HEK293 (cell line): ENCODE data around the gene AHRR.
"Not testable (repeated sequence)": the region's sequence is repeated elsewhere in the genome, so short reads cannot be mapped to it uniquely, and the experiment has no call there.

Experiments
- CTCF ChIA-PET: fragments of 350-600 bp; formaldehyde crosslinking; extraction: SDS; loops from one replicate; lab custom pipeline; 2021; ENCODE audit warnings: antibody characterized with exemption; lab: Yijun Ruan, JAX
- POLR2A ChIA-PET: fragments of 300-600 bp; formaldehyde crosslinking; extraction: SDS; loops from one replicate; lab custom pipeline; 2020; ENCODE audit warnings: antibody characterized with exemption, inconsistent platforms; lab: Yijun Ruan, JAX
- H3K27ac ChIP-seq: fragments of 200-500 bp; sonication (Bioruptor generic); 2 replicates; pipeline ENCODE4 v1.5.1; 2014; ENCODE audit warnings: low read depth, low read length, control low read depth, inconsistent platforms; ENCODE audit errors: extremely low read depth
- H3K36me3 ChIP-seq, 2 experiments: fragments of 200-500 bp in 1 of 2; sonication (Bioruptor generic) in 1 of 2; 1 replicate in 1 of 2; 2 replicates in 1 of 2; pipeline ENCODE4 v1.5.1; 2014 to 2017; ENCODE audit warnings: inconsistent platforms in 2 of 2, low read length in 2 of 2; ENCODE audit not compliant: control insufficient read depth in 2 of 2, insufficient read depth in 1 of 2
- H3K4me1 ChIP-seq: fragments of 200-500 bp; sonication (Bioruptor generic); 2 replicates; pipeline ENCODE4 v1.5.1; 2014; ENCODE audit warnings: mild to moderate bottlenecking, low read length, inconsistent platforms; ENCODE audit not compliant: control insufficient read depth, insufficient read depth
- H3K4me3 ChIP-seq: 2 replicates; pipeline ENCODE4 v1.5.1; 2011; ENCODE audit warnings: low read depth, mild to moderate bottlenecking, control low read depth, low read length, moderate library complexity
- H3K9me3 ChIP-seq: fragments of 200-500 bp; sonication (Bioruptor generic); 2 replicates; pipeline ENCODE4 v1.5.1; 2014; ENCODE audit warnings: low read depth, low read length, inconsistent platforms; ENCODE audit not compliant: control insufficient read depth, insufficient read depth
- BCL11A ChIP-seq: fragments of 450-650 bp; formaldehyde crosslinking; IDR thresholded peaks from 2 replicates; pipeline ENCODE4 v1.5.1; 2016; ENCODE audit warnings: low read depth, missing biosample characterization, missing genetic modification characterization
- GLI2 ChIP-seq: fragments of 450-650 bp; formaldehyde crosslinking; IDR thresholded peaks from 2 replicates; pipeline ENCODE4; 2017; ENCODE audit warnings: missing biosample characterization, missing genetic modification characterization, low read depth, borderline replicate concordance
- GLIS2 ChIP-seq: fragments of 450-650 bp; formaldehyde crosslinking; IDR thresholded peaks from 2 replicates; pipeline ENCODE4 v1.5.1; 2016; ENCODE audit warnings: missing biosample characterization, missing genetic modification characterization
- PRDM1 ChIP-seq: fragments of 450-650 bp; formaldehyde crosslinking; IDR thresholded peaks from 2 replicates; pipeline ENCODE4; 2016; ENCODE audit warnings: missing biosample characterization, missing genetic modification characterization
- SCRT1 ChIP-seq: fragments of 450-650 bp; formaldehyde crosslinking; IDR thresholded peaks from 2 replicates; pipeline ENCODE4 v1.5.1; 2016; ENCODE audit warnings: missing biosample characterization, missing genetic modification characterization, borderline replicate concordance
- SCRT2 ChIP-seq: fragments of 450-650 bp; formaldehyde crosslinking; IDR thresholded peaks from 2 replicates; pipeline ENCODE4 v1.5.1; 2016; ENCODE audit warnings: missing biosample characterization, missing genetic modification characterization
- SP3 ChIP-seq: fragments of 450-650 bp; formaldehyde crosslinking; IDR thresholded peaks from 2 replicates; pipeline ENCODE4 v1.5.1; 2016; ENCODE audit warnings: missing biosample characterization, missing genetic modification characterization
- WT1 ChIP-seq: fragments of 450-650 bp; formaldehyde crosslinking; IDR thresholded peaks from 2 replicates; pipeline ENCODE4 v1.5.1; 2016; ENCODE audit warnings: missing biosample characterization, missing genetic modification characterization
- YY2 ChIP-seq: fragments of 450-650 bp; formaldehyde crosslinking; IDR thresholded peaks from 2 replicates; pipeline ENCODE4 v1.5.1; 2016; ENCODE audit warnings: missing biosample characterization, missing genetic modification characterization
- ZIC2 ChIP-seq: fragments of 450-650 bp; formaldehyde crosslinking; IDR thresholded peaks from 2 replicates; pipeline ENCODE4 v1.5.1; 2016; ENCODE audit warnings: missing biosample characterization, missing genetic modification characterization
- ZNF112 ChIP-seq: fragments of 450-650 bp; formaldehyde crosslinking; IDR thresholded peaks from 2 replicates; pipeline ENCODE4 v1.5.0; 2017; ENCODE audit warnings: missing biosample characterization, missing genetic modification characterization
- ZNF18 ChIP-seq: fragments of 450-650 bp; formaldehyde crosslinking; IDR thresholded peaks from 2 replicates; pipeline ENCODE4 v1.5.1; 2016; ENCODE audit warnings: missing biosample characterization, missing genetic modification characterization
- ZNF239 ChIP-seq: fragments of 450-650 bp; formaldehyde crosslinking; IDR thresholded peaks from 2 replicates; pipeline ENCODE4 v1.5.1; 2016; ENCODE audit warnings: missing biosample characterization, missing genetic modification characterization
- ZNF518A ChIP-seq: fragments of 450-650 bp; formaldehyde crosslinking; conservative IDR thresholded peaks from 2 replicates; pipeline ENCODE4 v1.5.1; 2016; ENCODE audit warnings: low read depth, missing biosample characterization, missing genetic modification characterization
- ZNF558 ChIP-seq: fragments of 450-650 bp; formaldehyde crosslinking; IDR thresholded peaks from 2 replicates; pipeline ENCODE4 v1.5.1; 2016; ENCODE audit warnings: missing biosample characterization, missing genetic modification characterization
- ZNF747 ChIP-seq: fragments of 450-650 bp; formaldehyde crosslinking; IDR thresholded peaks from 2 replicates; pipeline ENCODE4 v1.5.1; 2016; ENCODE audit warnings: missing biosample characterization, missing genetic modification characterization
- ZNF792 ChIP-seq: fragments of 450-650 bp; formaldehyde crosslinking; IDR thresholded peaks from 2 replicates; pipeline ENCODE4 v1.5.1; 2016; ENCODE audit warnings: missing biosample characterization, missing genetic modification characterization
- ZSCAN5A ChIP-seq: fragments of 450-650 bp; formaldehyde crosslinking; IDR thresholded peaks from 2 replicates; pipeline ENCODE4 v1.5.1; 2016; ENCODE audit warnings: missing biosample characterization, missing genetic modification characterization

The AHRR gene

GRCh38 chr5:307306-307705 is 14.2 kb upstream of the AHRR start (continued):
- no peak for TF ChIP-seq ZSCAN5A (tag by site-specific recombination)
- TF ChIP-seq SCRT1, result no peak
- no peak for TF ChIP-seq ZNF112 (tag by site-specific recombination)
- TF ChIP-seq GLI2 (tag by site-specific recombination), result no peak
- TF ChIP-seq ZNF18, result no peak

- ChIA-PET POLR2A (no interaction called here), CTCF (interaction anchor here (0.7 to 1.2 kb wide), 3 partner anchors 9 to 147 kb away, joined by 3 read pairs; no protein-coding TSS in a partner anchor)
- H3K4me3 ChIP-seq, result no peak overlapping the region
- H3K27ac ChIP-seq, result no peak overlapping the region
- peaks cover 0 to 31% of the 10 kb centered on the region in 2 experiments; a peak in 2 of 3 replicates for H3K36me3 ChIP-seq
- TF ChIP-seq ZNF239 (tag by site-specific recombination), result no peak
- TF ChIP-seq YY2 (tag by site-specific recombination), result no peak
- TF ChIP-seq WT1 (tag by site-specific recombination), result no peak
- TF ChIP-seq ZNF518A (tag by site-specific recombination), result no peak
- no peak for TF ChIP-seq ZNF792 (tag by site-specific recombination)
- TF ChIP-seq ZNF747 (tag by site-specific recombination), result no peak
- H3K9me3 ChIP-seq, result no peaks in the 10 kb centered on the region
- no peaks in the 10 kb centered on the region for H3K4me1 ChIP-seq
Observed at GRCh38 chr5:307794-308579, 13.5 kb upstream of the AHRR start.

GRCh38 chr5:308672-309271 is 12.7 kb upstream of the AHRR start:
- Histone ChIP-seq H3K9me3 (no peaks in the 10 kb centered on the region), H3K4me3 (no peak overlapping the region), H3K27ac (no peak overlapping the region), H3K4me1 (no peaks in the 10 kb centered on the region)
- no peak for TF ChIP-seq ZNF558 (tag by site-specific recombination)
- TF ChIP-seq SP3 (tag by site-specific recombination), result no peak
- no peak for TF ChIP-seq PRDM1 (tag by site-specific recombination)
- peak; percentile 16; the same call in 1 of the 2 replicates for TF ChIP-seq GLIS2 (tag by site-specific recombination)
- TF ChIP-seq ZIC2, result peak; percentile 58
- 0 out of 2 replicates have a peak, but pooled peaks have one; percentile 14 for TF ChIP-seq SCRT2 (tag by site-specific recombination)
- TF ChIP-seq BCL11A, result no peak
- TF ChIP-seq, all 188 proteins: peak for 3
- H3K36me3 ChIP-seq, result peaks cover 0 to 37% of the 10 kb centered on the region in 2 experiments; a peak in 2 of 3 replicates
- POLR2A ChIA-PET, result no interaction called here
- CTCF ChIA-PET, result interaction anchor here (1.2 kb wide), 1 partner anchor 26 kb away, joined by 3 read pairs; no protein-coding TSS in a partner anchor

GRCh38 chr5:309831-310230 is 11.7 kb upstream of the AHRR start:
- POLR2A ChIA-PET, CTCF ChIA-PET, H3K4me3 ChIP-seq, H3K9me3 ChIP-seq, H3K4me1 ChIP-seq, H3K27ac ChIP-seq: not testable (repeated sequence)
- H3K36me3 ChIP-seq, result peaks cover 0 to 47% of the 10 kb centered on the region in 2 experiments; a peak in 2 of 3 replicates
